AG20443 (cell line): Measurements from ENCODE around the gene FOXR2.

ENCODE experiments used
- DNase-seq: peaks from one replicate; pipeline ENCODE4 v3.0.0; 2012; ENCODE audit warnings: low spot score, mixed read lengths

FOXR2 gene, protein sequence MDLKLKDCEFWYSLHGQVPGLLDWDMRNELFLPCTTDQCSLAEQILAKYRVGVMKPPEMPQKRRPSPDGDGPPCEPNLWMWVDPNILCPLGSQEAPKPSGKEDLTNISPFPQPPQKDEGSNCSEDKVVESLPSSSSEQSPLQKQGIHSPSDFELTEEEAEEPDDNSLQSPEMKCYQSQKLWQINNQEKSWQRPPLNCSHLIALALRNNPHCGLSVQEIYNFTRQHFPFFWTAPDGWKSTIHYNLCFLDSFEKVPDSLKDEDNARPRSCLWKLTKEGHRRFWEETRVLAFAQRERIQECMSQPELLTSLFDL

DNA sequence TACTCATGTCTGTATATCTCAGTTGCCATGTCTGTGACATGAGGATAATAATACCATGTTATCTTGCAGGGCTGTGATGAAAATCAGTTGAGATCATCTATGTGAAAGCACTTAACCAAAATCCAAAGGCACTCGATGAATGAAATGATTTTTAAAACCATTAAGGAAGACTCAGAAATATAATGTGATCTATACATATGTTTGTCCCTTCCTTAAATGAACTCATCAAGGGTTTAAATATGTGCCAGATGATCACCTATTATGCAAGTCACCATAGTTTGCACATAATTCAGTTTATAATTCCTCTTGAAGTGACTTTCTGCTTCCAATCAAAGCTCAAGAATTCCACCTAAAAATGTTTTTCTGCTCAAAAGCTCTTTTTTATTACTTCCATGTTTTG is at the start of gene FOXR2:
Gene FOXR2 (plus strand): TSS at position 301 of the 400 bp plus-strand sequence. CDS start 312 bp downstream, outside the sequence.
- DNase-seq: no peak

DNA sequence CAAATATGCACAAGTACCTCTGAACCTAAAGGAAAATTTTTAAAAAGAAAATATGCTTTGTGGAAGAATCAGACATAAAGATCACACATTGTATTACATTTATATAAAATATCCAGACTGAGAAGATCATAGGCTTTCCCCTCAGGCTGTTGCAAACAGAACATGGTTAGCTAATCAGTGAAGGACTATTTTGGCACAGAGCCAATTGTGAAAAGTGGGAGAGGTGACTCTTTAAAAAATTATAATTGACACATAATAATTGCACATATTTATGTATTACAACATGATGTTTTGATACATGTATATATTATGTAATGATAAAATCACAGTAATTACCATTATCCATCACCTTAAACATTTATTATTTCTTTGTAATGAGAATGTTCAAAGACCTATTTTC is 44.1 kb upstream of the FOXR2 start:
- DNase-seq: no peak

DNA sequence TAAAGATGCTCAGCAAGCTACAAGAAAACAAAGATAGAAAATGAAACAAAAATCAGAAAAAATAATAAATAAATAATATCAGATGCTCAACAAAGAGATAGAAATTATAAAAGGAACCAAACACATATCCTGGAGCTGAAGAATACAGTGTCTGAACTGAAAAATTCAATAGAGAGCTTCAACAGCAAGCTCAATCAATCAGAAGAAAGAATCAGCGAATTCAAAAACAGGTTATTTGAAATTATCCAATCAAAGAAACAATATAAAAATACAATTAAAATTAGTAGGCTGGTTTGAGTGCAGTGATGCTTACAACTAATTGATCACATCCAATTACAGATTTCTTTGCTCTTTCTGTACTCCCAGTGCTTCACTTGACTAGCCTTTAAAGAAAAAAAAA is 40.8 kb upstream of the FOXR2 start:
- no peak for DNase-seq

DNA sequence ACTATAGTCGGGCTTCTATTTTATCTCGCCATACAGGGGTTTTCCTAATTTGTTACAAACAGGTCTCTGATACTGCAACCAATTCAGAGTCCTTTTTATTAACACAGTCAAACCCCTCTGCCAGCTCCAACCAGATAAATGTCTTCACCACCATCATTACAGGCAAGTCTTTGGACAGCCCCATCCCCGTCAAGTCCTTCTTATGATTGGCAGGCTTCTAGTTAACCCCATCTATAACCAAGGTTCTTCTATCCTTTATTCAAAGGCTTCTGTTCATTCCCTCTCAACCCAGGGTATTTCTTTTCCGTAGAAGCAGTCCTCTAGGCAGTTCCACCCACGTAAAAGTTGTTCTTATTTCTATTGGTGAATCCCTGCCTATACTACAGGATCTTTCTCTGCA is 29.9 kb upstream of the FOXR2 start:
- DNase-seq: no peak

DNA sequence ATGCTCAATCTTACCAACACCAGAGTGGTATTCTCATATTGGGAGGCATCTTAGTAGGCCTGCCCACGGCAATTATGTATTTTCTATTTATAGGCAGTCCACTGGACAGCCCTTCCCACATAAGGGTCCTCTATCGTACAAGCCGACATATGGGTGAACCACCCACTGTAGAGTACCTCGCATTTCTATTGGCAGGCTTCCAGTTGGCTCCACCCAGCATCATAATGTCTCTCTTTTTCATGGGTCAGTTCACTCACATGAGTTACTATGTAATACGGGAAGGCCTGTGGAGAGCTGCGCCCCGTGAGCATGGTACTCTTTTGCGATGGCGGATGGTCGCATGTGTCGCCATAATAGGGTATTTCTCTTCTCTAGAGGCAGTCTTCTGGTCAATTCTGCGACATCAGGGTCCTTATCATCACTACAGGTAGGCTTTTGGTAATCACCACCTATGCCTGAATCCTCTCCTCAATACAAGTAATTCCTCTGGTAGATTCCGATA is 29.4 kb upstream of the FOXR2 start:
- no peak for DNase-seq

DNA sequence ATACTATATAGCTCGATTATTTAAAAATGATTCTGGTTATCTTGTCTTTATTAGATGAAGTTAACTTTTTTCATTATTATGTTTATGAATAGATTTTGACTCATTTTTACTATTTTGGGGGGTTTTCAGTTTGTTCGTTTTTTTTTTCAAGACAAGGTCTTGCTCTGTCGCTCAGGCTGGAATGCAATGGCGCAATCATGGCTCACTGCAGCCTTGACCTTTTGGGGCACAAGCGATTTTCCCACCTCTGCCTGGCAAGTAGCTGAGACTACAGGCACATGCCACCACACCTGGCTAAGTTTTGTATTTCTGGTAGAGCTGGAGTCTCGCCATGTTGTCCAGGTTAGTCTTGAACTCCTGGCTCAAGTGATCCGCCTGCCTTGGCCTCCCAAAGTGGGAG is 24.9 kb upstream of the FOXR2 start:
- DNase-seq: no peak

DNA sequence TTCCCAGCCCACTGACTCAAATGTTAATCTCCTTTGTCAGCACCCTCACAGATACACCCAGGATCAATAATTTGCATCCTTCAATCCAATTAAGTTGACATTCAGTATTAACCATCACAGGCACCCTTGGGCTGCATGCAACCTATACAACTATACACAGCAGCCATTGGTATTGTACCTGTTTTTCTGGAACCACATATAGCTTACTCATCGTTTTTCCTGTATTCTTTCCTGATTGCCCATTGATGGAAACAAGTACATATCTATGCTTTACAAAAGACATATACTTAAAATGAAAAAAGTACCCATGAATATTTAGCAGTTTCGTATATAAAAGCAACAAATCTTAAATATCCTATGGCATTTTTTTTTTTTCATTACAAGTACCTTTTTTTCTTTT is 3.7 kb upstream of the FOXR2 start:
- no peak for DNase-seq

DNA sequence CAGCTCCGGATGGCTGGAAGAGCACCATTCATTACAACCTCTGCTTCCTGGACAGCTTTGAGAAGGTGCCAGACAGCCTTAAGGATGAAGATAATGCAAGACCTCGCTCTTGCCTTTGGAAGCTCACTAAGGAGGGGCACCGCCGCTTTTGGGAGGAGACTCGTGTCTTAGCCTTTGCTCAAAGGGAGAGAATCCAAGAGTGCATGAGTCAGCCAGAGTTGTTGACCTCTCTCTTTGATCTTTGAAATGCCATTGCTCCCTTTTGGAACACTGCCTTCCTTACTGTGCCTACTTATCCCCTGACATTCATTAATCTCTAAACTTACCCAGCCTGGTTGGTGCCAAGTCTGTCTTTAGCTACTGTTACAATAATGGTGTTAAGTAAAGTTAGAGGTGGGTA is 1.2 kb downstream of the FOXR2 start:
- DNase-seq: no peak

DNA sequence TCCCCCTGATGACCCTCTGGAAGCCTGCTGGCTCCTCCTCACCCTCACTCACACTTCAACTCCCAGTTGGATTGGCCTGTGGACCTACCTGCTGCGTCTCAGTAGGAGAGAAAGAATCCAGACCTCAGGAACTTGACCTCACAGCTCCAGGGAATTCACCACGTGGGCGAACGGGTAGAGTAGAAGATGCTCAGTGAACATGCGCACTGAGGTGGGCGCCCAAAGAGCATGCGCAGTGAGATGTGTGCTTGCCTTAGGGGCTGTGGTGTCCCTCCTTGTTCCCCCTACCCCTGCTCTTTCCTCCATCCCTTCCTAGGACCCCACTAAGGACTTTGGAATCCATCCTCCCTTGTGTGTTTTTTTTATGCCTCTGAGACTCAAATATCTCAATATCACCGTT is 12.9 kb downstream of the FOXR2 start:
- no peak for DNase-seq

DNA sequence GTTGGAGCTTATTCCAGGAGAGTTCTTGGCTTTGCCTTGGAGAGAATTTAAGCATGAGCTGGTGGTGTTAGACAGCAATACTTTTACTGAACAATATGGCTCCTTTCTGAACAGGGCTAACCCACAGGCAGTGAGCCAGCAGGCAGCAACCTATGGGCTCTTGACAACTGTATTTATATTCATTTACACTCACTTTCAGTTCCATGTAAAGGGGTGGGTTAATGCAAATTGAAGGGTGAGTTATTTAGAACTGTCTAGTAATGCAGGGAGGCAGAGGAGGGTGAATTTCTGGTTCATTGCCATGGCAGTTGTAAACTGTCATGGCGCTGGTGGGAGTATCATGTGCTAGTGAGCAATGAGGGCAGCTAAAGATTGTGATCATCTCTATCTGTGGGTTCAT is 15.7 kb downstream of the FOXR2 start:
- DNase-seq: no peak

DNA sequence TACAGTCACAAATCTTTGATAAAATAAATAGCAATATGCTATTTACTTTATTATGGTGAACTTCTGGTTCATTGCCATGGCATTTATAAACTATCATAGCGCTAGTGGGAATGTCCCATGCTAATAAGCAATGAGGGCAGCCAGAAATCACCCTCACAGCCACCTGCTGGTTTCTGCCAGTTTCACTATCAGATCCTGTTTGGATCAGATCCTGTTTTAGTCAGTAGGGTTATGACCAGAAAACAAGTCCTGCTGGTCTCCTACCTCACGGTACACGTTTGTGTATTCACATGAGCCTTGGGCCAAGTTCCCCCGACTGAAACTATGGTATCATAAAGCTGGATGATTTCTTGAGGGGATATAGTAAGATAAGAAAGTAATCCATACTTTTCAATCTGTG is 17.7 kb downstream of the FOXR2 start:
- no peak for DNase-seq

DNA sequence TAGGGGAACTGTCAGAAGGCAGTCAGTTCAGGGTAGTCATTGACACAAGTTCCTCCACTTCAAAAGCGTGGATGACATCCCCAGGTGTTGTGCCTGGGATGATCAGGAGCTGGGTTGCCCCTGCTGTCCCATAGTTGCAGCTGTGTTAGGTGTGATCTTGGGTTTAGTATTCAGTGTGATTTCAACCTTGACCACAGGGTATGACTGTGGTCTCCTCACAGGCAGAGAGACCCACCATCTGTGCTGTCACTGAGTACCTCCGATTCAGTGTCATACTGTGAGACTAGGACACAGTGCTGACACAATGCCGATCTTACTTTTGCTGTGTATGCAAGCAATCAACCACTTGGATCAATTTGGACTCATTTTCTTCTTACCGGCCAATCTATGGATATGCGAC is 25.2 kb downstream of the FOXR2 start:
- DNase-seq: no peak

DNA sequence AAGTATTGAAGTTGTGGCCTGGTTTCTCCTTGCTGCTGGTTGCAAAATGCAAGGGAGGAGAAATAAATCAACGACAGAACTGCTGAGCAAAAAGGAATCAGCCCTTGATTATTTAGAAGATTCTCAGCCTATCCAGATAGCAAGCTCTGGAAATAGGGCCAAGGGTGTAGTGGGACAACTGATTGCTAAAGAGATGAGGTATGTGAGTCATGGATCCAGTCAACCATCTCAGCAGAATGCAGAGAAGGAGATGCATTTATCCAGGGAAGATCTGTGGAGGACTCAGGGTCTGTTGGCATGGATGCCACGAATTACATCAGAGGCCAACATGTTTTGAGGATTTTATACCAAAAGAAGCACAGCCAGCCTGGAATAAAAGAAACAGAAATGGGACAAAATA is 36.7 kb downstream of the FOXR2 start:
- DNase-seq: no peak

DNA sequence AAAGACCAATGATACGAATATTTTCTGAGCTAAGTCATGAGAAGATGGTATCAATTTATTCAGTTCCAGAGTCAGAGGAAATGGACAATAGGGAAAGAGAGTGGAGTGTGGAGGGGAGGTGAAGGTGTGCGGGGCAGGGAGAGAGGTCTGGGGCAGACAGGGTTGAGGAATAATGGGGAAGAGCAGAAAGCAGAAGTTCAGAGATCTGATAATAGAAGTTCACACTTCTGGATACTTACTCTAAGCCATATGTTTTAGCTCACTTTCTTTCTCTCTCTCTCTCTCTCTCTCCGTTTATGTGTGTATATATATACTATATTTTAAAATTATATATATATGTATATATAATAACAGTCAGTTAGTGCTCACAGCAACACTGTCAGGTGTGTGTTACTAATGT is 40.4 kb downstream of the FOXR2 start:
- DNase-seq: no peak

DNA sequence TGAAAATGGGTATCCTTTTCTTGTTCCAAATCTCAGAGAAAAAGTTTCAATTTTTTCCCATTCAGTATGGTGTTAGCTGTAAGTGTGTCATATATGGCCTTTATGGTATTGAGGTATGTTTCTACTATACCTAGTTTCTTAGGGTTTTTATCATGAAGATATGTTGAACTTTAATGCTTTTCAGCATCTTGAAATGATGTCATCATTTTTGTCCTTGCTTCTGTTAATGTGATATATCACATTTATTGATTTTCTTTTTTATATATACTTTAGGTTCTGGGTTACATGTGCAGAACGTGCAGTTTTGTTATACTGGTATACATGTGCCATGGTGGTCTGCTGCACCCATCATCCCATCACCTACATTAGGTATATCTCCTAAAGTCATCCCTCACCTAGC is 44.9 kb downstream of the FOXR2 start:
- no peak for DNase-seq
